ENCODE data around the gene ADARB2. TPM values are rescaled to one million over a fixed set of nuclear protein-coding genes. Genes with fewer than 3 reads are reported as not detected.

The ADARB2 gene
- total and polyA plus RNA-seq, 2 experiments from 2014 or later = 2.0 to 5.0 TPM

DNA sequence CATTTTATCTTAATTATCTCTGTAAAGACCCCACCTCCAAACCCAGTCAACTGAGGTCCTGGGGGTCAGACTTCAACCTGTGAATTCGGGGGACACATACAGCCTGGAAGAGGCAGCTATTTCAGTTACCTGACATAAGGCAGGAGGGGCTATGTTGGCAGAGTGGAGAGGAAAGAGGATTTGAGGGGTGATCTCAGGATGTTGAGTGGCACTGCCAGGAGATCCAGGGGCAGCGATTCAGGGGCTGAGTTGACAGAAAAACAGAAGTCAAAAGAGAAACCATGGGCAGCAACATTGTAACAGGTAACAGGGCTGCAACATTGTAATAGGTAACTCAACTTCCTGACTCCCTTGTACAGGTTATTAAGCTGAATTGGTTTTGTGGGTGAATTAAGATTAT lies 162.6 kb downstream of the ADARB2 start:
- no peaks in the 10 kb centered on the region for H3K9me2 ChIP-seq (ENCODE audit: insufficient read depth)
- no peaks in the 10 kb centered on the region for H3K4me1 ChIP-seq (ENCODE audit: insufficient read depth)
- H3K4me3 Mint-ChIP-seq = no peak overlapping the region
- DNase-seq (ENCODE audit: low spot score) (no peak), ATAC-seq (no peak)
- no peaks in the 10 kb centered on the region; the same call in 2 of the 3 replicates for H3K36me3 Mint-ChIP-seq (ENCODE audit: low read depth)
- no peaks in the 10 kb centered on the region for H3K36me3 ChIP-seq (ENCODE audit: insufficient read depth)
- TF ChIP-seq ZNF462 (CRISPR knock-in tag; IDR thresholded peaks at IDR 0.05) (no peak), POLR2AphosphoS5 (IDR thresholded peaks at IDR 0.05; ENCODE audit: low read depth) (no peak)
- peaks cover 7% of the 10 kb centered on the region for H3K27me3 Mint-ChIP-seq (ENCODE audit: insufficient read depth, low read depth, poor library complexity)
- H3K27ac ChIP-seq (ENCODE audit: low read depth) = no peak overlapping the region
- no peaks in the 10 kb centered on the region for H3K79me2 ChIP-seq (replicated peaks; ENCODE audit: insufficient read depth)
- H2AFZ ChIP-seq = no peak overlapping the region
- H3K27ac Mint-ChIP-seq = no peak overlapping the region
- peaks cover 3% of the 10 kb centered on the region; the same call in 1 of the 3 replicates for H3K9me3 Mint-ChIP-seq
- H4K20me1 ChIP-seq (replicated peaks; ENCODE audit: insufficient read depth) = no peaks in the 10 kb centered on the region
- no peak overlapping the region for H3K4me3 ChIP-seq
- H3F3A ChIP-seq (replicated peaks; ENCODE audit: low read depth) = no peaks in the 10 kb centered on the region
- no peaks in the 10 kb centered on the region for H3K27me3 ChIP-seq (ENCODE audit: insufficient read depth)
- H3K4me2 ChIP-seq = no peak overlapping the region
- no peaks in the 10 kb centered on the region; the same call in 2 of the 3 replicates for H3K4me1 Mint-ChIP-seq

- H2AFZ ChIP-seq = no peak overlapping the region
- H3K36me3 ChIP-seq (ENCODE audit: insufficient read depth) = no peaks in the 10 kb centered on the region
- peaks cover 3% of the 10 kb centered on the region; the same call in 1 of the 3 replicates for H3K9me3 Mint-ChIP-seq
- H3K27ac ChIP-seq (ENCODE audit: low read depth) = no peak overlapping the region
- DNase-seq (ENCODE audit: low spot score) (no peak), ATAC-seq (no peak)
- no peak overlapping the region for H3K4me2 ChIP-seq
- no peaks in the 10 kb centered on the region; the same call in 2 of the 3 replicates for H3K36me3 Mint-ChIP-seq (ENCODE audit: low read depth)
- H3K27ac Mint-ChIP-seq = no peak overlapping the region
- H3K27me3 ChIP-seq (ENCODE audit: insufficient read depth) = no peaks in the 10 kb centered on the region
- no peaks in the 10 kb centered on the region for H3F3A ChIP-seq (replicated peaks; ENCODE audit: low read depth)
- H3K4me1 ChIP-seq (ENCODE audit: insufficient read depth) = no peaks in the 10 kb centered on the region
- H4K20me1 ChIP-seq (replicated peaks; ENCODE audit: insufficient read depth) = no peaks in the 10 kb centered on the region
- no peaks in the 10 kb centered on the region for H3K9me2 ChIP-seq (ENCODE audit: insufficient read depth)
- no peak overlapping the region for H3K4me3 ChIP-seq
- peaks cover 7% of the 10 kb centered on the region for H3K27me3 Mint-ChIP-seq (ENCODE audit: insufficient read depth, low read depth, poor library complexity)
- H3K4me1 Mint-ChIP-seq = no peaks in the 10 kb centered on the region; the same call in 2 of the 3 replicates
- H3K4me3 Mint-ChIP-seq = no peak overlapping the region
- no peaks in the 10 kb centered on the region for H3K79me2 ChIP-seq (replicated peaks; ENCODE audit: insufficient read depth)
- TF ChIP-seq, protein P1, sequence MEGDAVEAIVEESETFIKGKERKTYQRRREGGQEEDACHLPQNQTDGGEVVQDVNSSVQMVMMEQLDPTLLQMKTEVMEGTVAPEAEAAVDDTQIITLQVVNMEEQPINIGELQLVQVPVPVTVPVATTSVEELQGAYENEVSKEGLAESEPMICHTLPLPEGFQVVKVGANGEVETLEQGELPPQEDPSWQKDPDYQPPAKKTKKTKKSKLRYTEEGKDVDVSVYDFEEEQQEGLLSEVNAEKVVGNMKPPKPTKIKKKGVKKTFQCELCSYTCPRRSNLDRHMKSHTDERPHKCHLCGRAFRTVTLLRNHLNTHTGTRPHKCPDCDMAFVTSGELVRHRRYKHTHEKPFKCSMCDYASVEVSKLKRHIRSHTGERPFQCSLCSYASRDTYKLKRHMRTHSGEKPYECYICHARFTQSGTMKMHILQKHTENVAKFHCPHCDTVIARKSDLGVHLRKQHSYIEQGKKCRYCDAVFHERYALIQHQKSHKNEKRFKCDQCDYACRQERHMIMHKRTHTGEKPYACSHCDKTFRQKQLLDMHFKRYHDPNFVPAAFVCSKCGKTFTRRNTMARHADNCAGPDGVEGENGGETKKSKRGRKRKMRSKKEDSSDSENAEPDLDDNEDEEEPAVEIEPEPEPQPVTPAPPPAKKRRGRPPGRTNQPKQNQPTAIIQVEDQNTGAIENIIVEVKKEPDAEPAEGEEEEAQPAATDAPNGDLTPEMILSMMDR (conservative IDR thresholded peaks at IDR 0.05; ENCODE audit: low read depth in 2 of 2) = no peak
- TF ChIP-seq STAT1 (IDR thresholded peaks at IDR 0.05; ENCODE audit: unreplicated experiment) = no peak
- TF ChIP-seq NANOG (IDR thresholded peaks at IDR 0.05; ENCODE audit: borderline replicate concordance) = no peak
Observed at GRCh38 chr10:1573981-1574380, 163.3 kb downstream of the ADARB2 start.
